Panc1 (cell line): ENCODE data around the gene POLDIP3.

ENCODE experiments used
- POLR2AphosphoS5 ChIP-seq: IDR thresholded peaks from 2 replicates; pipeline ENCODE4 v1.6.1; 2012; ENCODE audit warnings: mild to moderate bottlenecking, low read depth, low read length, moderate library complexity
- SIN3A ChIP-seq: IDR thresholded peaks from 2 replicates; pipeline ENCODE4 v1.6.1; 2012; ENCODE audit warnings: low read depth, mild to moderate bottlenecking, low read length, moderate library complexity, borderline replicate concordance; ENCODE audit not compliant: insufficient read depth
- TCF7L2 ChIP-seq: IDR thresholded peaks from 2 replicates; pipeline ENCODE4 v1.6.1; 2011; ENCODE audit warnings: mild to moderate bottlenecking, low read depth, low read length, inconsistent platforms
- TF ChIP-seq, protein P1 (sequence below): fragments of 450-650 bp; IDR thresholded peaks from 2 replicates; pipeline ENCODE4 v1.5.1; 2017; ENCODE audit warnings: mild to moderate bottlenecking
- TF ChIP-seq, protein P2 (sequence below), 2 experiments: IDR thresholded peaks; 2 replicates each; pipeline ENCODE4 v1.6.1; 2011 to 2012; ENCODE audit warnings: low read depth in 2 of 2, control low read depth in 1 of 2, low read length in 1 of 2, mild to moderate bottlenecking in 1 of 2, moderate library complexity in 1 of 2; ENCODE audit not compliant: insufficient read depth in 1 of 2

DNA sequence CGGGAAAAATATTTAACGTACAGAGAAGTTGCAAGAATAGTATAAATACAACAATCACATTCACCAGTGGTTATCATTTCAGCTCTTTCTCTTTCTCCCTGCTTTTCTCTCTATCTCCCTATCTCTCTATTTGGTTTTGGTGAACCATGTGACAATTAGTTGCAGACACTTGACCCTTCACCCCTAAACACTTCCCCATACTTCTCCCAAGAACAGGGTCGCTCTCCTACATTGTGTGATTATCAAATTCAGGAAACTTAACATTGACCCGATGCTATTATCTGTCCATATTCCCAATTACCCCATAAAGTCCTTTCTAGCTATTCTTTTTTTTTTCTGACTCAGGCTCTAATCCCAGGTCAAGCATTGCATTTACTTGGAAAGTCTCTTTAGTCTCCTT, 39.3 kb upstream of the POLDIP3 start:
- TF ChIP-seq, protein P1, sequence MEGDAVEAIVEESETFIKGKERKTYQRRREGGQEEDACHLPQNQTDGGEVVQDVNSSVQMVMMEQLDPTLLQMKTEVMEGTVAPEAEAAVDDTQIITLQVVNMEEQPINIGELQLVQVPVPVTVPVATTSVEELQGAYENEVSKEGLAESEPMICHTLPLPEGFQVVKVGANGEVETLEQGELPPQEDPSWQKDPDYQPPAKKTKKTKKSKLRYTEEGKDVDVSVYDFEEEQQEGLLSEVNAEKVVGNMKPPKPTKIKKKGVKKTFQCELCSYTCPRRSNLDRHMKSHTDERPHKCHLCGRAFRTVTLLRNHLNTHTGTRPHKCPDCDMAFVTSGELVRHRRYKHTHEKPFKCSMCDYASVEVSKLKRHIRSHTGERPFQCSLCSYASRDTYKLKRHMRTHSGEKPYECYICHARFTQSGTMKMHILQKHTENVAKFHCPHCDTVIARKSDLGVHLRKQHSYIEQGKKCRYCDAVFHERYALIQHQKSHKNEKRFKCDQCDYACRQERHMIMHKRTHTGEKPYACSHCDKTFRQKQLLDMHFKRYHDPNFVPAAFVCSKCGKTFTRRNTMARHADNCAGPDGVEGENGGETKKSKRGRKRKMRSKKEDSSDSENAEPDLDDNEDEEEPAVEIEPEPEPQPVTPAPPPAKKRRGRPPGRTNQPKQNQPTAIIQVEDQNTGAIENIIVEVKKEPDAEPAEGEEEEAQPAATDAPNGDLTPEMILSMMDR = no peak
- TF ChIP-seq POLR2AphosphoS5 (no peak), SIN3A (no peak), TCF7L2 (no peak)
- TF ChIP-seq, protein P2, sequence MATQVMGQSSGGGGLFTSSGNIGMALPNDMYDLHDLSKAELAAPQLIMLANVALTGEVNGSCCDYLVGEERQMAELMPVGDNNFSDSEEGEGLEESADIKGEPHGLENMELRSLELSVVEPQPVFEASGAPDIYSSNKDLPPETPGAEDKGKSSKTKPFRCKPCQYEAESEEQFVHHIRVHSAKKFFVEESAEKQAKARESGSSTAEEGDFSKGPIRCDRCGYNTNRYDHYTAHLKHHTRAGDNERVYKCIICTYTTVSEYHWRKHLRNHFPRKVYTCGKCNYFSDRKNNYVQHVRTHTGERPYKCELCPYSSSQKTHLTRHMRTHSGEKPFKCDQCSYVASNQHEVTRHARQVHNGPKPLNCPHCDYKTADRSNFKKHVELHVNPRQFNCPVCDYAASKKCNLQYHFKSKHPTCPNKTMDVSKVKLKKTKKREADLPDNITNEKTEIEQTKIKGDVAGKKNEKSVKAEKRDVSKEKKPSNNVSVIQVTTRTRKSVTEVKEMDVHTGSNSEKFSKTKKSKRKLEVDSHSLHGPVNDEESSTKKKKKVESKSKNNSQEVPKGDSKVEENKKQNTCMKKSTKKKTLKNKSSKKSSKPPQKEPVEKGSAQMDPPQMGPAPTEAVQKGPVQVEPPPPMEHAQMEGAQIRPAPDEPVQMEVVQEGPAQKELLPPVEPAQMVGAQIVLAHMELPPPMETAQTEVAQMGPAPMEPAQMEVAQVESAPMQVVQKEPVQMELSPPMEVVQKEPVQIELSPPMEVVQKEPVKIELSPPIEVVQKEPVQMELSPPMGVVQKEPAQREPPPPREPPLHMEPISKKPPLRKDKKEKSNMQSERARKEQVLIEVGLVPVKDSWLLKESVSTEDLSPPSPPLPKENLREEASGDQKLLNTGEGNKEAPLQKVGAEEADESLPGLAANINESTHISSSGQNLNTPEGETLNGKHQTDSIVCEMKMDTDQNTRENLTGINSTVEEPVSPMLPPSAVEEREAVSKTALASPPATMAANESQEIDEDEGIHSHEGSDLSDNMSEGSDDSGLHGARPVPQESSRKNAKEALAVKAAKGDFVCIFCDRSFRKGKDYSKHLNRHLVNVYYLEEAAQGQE (IDR thresholded peaks at IDR 0.05; ENCODE audit: insufficient read depth in 1 of 2, low read depth in 2 of 2, low read length in 1 of 2) = no peak
